Bronchial epithelial cell (primary cell): ENCODE results near the gene PUM2. TPM values are rescaled to one million over a fixed set of nuclear protein-coding genes. Genes with fewer than 3 reads are reported as not detected.

Experiments
- DNase-seq: peaks from one replicate; pipeline ENCODE4 v3.0.0-alpha.2; 2010; ENCODE audit warnings: low read depth
- FAIRE-seq: peaks from 2 replicates; lab custom pipeline; 2011; peaks lifted over from hg19 to GRCh38; lab: Jason Lieb, UNC
- H3K27me3 ChIP-seq: 2 replicates; pipeline ENCODE4 v1.5.1; 2011; ENCODE audit warnings: low read length; ENCODE audit not compliant: control insufficient read depth, insufficient read depth
- H3K36me3 ChIP-seq: 2 replicates; pipeline ENCODE4 v1.5.1; 2011; ENCODE audit warnings: low read length; ENCODE audit not compliant: control insufficient read depth, insufficient read depth
- H3K4me3 ChIP-seq: 2 replicates; pipeline ENCODE4 v1.5.1; 2011; ENCODE audit warnings: mild to moderate bottlenecking, low read depth, low read length, control low read depth
- CTCF ChIP-seq: IDR thresholded peaks from 2 replicates; pipeline ENCODE4 v1.5.1; 2011; ENCODE audit warnings: mild to moderate bottlenecking, moderate library complexity, low read length, control low read depth, inconsistent platforms; ENCODE audit not compliant: insufficient read depth, severe bottlenecking
- total RNA-seq: library from RNA; depleted of rRNA; stranded (reverse); fragments of >200 nt; gene quantifications from 2 replicates; pipeline ENCODE4 v1.2.1, GENCODE V29; 2014

Gene PUM2
- total RNA-seq, 1 donor from 2014 or later: 43.7 TPM

DNA sequence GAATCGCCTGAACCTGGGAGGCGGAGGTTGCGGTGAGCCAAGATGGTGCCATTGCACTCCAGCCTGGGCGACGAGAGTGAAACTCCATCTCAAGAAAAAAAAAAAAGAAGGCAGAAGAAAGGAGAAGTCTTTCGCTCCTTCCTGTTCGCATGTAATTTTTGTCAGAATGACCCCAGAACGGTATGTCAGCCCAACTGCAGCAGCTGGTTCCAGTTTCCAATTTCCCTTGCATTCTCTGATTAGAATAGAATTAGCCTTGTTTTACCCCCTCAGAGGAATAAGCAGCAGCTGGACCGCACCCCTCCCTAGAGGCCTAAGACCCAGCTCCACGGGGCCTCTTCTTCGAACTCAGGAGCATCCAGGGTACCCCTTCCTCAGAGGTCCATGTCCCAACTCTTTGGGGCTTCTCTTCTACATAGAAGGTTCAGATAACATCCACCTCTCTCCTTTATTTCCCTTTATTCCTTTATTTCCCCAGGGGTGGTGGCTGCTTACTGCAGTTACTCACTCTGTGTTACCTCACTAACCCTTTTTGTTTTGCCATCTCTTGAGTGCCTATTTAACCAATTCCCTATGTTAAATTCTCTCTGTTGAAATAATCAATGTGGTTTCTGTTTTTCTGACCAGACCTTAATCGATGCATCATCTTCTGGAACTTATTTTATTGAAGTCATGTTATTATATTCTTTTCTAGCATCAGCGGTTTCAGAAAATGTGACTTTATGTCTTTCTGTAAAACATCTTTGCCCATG, 7.2 kb upstream of the PUM2 start:
- no peak for DNase-seq
- FAIRE-seq: no peak

DNA sequence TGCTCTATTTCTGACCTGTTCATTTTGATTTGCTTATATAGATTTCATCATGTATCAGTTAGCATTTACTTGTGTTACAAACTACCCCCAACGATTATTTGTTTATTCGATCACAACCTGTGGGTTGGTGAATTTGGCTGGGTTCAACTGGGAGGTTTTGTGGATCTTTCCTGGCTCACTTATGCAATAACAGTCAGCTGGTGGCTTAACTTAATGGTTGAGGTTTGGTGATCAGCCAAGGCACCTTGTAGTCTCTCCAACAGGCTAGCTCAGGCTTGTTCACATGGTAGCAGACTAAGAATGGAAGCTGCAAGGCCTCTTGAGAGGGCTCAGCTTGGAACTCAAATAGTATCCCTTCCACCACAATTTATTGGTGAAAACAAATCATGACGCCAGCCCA, 5.4 kb upstream of the PUM2 start:
- Histone ChIP-seq H3K27me3 (no peaks in the 10 kb centered on the region), H3K4me3 (no peak overlapping the region), H3K36me3 (no peaks in the 10 kb centered on the region)
- FAIRE-seq (peak; percentile 83), DNase-seq (peak; percentile 99)
- no peak for TF ChIP-seq CTCF

More for the DNA sequence above, 7.2 kb upstream of the PUM2 start:
- H3K4me3 ChIP-seq: no peak overlapping the region
- H3K27me3 ChIP-seq: no peaks in the 10 kb centered on the region
- TF ChIP-seq CTCF: no peak
- no peaks in the 10 kb centered on the region for H3K36me3 ChIP-seq

GRCh38 chr2:20355131-20355530, 4.5 kb upstream of the PUM2 start:
- TF ChIP-seq CTCF: no peak
- Histone ChIP-seq H3K4me3 (no peak overlapping the region), H3K36me3 (no peaks in the 10 kb centered on the region), H3K27me3 (no peaks in the 10 kb centered on the region)
- DNase-seq (peak; percentile 44), FAIRE-seq (no peak)

DNA sequence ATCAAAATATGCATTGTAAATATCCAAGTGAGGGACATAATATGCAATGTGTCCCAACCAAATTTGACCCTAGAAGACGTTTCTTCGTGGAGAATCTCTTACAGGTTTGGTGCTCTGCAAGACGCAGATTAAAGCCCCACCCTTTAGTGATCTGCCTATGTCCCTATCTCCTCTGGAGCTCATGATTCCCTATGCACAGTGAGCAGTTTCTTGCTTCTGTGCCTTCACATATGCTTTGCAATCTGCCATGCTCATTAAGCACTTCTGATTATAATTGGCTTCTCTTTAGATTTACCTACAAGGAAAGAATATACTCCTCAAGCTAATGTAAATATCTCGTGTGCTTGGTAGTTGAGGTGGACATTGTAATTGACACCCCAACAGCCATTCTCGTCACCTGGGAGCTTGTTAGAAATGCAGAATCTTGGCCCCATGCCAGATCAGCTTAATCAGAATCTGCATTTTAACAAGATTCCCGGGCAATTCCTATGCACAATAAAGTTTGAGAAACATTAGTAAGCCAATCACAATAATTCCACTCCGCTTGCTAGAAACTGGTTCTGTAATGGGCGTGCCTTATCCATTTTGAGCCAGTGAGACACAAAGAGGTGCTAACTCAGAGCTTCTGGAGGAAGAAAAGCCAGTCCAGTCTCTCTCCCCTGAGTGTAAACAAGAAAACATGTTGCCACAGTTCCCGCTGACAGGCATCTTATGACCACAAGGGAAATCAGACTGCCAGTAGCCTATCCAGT, 2.8 kb upstream of the PUM2 start:
- peak; percentile 98 for DNase-seq
- Histone ChIP-seq H3K4me3 (no peak overlapping the region), H3K27me3 (no peaks in the 10 kb centered on the region), H3K36me3 (no peaks in the 10 kb centered on the region)
- FAIRE-seq: peak; percentile 13
- TF ChIP-seq CTCF: no peak

DNA sequence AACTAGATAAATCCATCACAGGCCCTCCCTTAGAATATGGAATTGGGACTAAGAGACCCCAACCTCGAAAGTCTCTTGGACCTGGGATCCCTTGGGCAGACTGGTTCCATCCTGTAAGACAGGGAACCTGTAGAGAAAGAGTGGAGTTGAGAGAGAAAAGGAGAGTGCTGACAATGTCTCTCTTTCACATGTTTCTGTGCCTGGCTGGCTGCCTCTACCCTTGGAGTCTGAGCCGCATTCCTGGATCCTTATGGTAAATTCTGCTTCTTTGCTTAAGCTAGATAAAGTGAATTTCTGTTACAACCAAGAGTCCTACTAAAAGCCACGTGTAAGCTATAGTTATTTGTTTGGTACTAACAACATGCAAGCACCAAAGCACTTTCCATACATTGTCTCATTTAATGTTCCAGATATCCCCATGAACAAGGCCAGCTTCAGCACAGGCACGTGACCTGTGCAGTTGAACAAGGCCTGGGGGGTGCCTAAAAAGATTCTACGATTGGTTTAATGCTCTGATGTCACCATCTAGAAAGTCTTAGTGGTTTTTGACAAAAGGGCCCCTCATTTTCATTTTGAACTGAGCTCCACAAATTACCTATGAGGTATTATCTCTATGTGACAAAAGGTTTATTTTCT, 2.1 kb upstream of the PUM2 start:
- Histone ChIP-seq H3K4me3 (no peak overlapping the region), H3K36me3 (no peaks in the 10 kb centered on the region), H3K27me3 (no peaks in the 10 kb centered on the region)
- no peak for DNase-seq
- no peak for FAIRE-seq
- no peak for TF ChIP-seq CTCF
